Measurements from ENCODE around the gene SIDT2.

The SIDT2 gene

GRCh38 chr11:117223741-117224689 lies 45.5 kb downstream of the SIDT2 start:
- DNase-seq = no peak

DNA sequence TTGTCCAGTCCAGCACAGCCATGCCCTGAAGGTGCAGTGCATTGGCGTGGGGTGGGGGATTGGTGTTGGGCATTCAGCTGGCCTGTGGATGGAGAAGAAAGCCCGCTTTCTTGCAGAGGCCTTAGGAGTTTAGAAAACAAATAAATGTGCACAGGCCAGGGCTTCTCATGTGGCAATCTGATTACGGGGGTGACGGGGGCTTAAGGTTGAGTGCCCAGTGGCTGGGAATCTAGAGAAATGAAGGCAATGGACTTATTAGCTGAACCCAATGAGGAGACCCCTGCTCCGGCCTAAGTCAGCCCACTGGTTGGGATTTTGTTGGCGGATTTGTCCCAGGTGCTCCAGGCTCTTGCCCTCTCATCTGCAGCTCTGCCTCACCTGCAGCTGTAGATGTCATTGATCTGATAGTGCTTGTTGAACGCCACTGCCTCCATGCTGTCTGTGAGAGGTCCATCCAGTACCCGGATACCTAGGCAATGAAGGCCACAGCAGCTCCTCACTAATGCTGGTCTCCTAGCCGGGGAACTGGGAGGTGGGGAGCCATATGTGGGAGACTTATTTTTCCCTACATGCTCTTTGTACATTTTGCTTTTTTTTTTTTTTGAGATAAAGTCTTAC lies 47.1 kb downstream of the SIDT2 start:
- DNase-seq = no peak

GRCh38 chr11:117226388-117227385 lies 48.1 kb downstream of the SIDT2 start:
- peak in 1 of 2 experiments; percentile 26 for DNase-seq

DNA sequence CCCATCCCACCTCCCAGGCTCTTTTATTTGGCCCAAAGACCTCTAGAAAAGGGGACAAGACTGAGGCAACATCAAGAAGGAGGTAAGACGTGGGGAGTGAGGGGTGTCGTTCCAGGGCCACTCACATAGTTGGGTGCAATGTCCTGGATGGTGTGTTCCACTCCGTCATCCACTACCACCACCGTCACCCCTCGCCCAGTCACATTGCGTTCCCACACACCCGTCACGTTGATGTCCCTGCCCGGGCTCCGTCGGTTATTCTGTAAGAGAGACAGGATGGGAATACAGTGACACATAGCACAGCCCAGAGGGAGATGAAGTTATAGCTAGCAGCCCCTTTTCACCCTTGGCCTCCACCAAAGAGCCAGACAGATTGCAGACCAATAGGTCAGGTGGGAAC lies 49.5 kb downstream of the SIDT2 start:
- no peak for DNase-seq

DNA sequence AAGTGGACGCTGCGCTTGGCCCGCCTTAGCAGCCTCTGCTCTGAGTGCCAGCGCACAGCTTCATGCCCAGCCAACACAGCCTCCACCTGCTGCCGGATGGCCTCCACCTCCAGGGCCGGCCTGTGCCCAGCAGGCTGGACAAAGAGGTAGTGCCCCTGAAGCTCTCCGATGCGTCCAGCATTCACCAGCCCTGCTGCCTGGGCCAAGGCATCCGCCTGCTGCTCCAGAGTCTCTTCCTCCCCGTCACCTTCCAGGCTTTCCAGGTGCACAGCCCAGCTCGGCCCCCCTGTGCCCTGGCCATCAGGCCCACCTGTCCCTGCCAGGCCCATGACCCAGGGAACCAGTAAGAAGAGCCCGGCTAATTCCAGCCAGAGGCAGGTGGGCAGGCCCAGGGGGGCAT lies 50.9 kb downstream of the SIDT2 start:
- DNase-seq = no peak

DNA sequence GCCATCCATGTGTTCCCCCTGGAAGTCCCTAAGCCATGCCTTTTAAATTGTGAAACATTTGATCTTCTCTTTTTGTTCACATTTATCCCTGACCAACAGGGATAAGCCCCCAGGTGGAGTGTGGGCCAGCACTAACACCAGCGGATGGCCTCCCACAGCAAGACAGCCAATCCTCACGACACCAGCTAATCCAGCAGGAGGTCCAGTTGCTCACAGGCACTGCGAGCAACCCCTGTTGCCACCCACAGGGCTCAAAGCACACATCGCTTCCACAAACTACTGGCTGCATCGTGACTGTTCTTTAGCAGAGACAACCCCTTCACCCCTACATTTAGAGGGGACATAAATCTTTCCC lies 51.4 kb downstream of the SIDT2 start:
- no peak for DNase-seq

- DNase-seq = peak; percentile 28 to 34
Measured at GRCh38 chr11:117230286-117230961, 51.9 kb downstream of the SIDT2 start.

- no peak for DNase-seq
Measured at GRCh38 chr11:117230999-117231841, 52.7 kb downstream of the SIDT2 start.

- peak in 1 of 2 experiments; percentile 35 for DNase-seq
Measured at GRCh38 chr11:117231842-117232091, 53.2 kb downstream of the SIDT2 start, which contains the start of gene PCSK7. Gene PCSK7, minus strand, starts transcription at chr11:117232073. Its CDS starts 2,229 bp downstream, at chr11:117229844.

DNA sequence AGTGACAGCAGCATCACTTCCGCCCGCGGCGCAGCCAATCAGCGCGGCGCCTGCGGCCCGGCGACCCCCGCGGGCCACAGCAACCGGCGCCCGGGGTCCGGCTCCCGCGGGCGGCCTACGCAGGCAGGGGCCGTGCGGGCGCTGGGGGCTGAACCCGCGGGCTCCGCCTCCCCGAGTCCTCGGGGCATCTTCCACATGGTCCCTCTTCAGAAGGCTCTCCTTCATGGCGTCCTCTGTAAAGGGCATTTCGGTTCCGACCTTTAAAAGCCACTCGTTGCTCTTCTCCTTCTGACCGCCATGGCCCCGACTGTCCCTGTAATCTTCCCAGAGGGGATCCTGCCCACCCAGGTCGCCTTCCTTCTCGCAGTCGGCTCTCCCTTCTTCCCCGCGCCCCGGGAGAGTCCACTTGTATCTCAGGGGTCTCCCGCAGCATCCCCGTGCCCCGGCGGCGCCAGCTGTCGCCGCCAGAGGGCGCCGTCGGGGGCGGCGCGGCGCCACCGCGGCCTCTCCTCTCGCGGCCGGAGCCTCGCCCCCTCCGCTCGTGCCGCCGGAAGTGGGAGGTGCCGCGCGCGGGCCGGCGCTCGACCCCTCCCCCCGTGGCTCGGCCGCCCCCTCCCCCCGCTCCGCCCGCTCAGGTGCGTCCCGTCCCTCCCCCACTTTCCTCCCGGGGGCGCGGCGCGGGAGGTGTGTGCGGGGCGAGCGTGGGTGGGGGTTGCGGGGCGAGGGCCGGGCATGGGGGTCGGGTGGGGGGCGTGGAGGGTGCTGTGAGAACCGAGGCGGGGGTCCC lies 53.7 kb downstream of the SIDT2 start, which contains the start of gene RNF214:
Gene RNF214, plus strand, starts transcription at position 580 of the 787 bp plus-strand sequence. CDS start 1,602 bp downstream, outside the sequence.
- DNase-seq = peak; percentile 52 to 63

GRCh38 chr11:117232911-117233409 lies 54.4 kb downstream of the SIDT2 start:
- no peak for DNase-seq

DNA sequence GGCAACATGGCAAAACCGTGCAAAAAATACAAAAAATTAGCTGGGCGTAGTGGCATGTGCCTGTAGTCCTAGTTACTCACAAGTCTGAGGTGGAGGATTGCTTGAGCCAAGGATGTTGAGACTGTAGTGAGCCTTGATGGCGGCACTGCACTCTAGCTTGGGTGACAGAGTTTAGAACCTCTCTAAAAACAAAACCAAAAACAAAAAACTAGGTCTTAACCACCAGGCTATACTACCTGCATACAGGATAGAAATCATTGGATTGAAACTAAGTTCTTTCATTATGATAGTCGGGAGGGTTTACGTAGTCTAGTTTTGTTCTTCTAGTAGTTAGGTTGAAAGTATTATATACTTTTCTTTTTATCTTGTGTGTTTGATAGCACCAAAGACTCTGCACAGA lies 59.7 kb downstream of the SIDT2 start:
- DNase-seq = no peak

DNA sequence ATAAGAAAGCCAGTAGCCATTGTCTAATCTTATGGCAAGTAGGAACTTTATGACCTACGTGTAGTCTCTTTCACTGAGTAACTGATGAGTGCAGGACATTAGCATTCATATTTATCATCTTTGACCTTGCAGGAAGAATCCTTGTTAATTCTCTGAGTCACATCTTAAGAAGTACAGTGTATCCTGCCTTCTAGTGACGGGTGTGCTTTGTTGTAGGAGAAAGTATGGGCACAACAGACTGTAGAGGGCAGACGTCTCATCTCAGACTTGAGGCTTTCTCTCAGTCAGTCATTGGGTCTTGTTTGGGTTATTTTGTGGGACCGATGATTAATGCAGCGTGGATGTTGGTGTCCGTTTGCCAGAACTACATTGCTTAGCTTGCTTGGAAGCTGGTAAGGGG lies 60.8 kb downstream of the SIDT2 start:
- no peak for DNase-seq

Data from activated CD4-positive, alpha-beta T cell treated with anti-CD3 and anti-CD28 coated beads, Interleukin-2, amount 50 U/mL, for 4 hours (primary cell).